ENCODE results near the gene ANO10. TPM values are rescaled to one million over a fixed set of nuclear protein-coding genes. Genes with fewer than 3 reads are reported as not detected.

Gene ANO10
- total RNA-seq, 1 donor from 2014 or later = 32.8 TPM

- H3K4me1 Mint-ChIP-seq (ENCODE audit: unreplicated experiment) = peaks cover 22% of the 10 kb centered on the region
- H3K36me3 Mint-ChIP-seq (ENCODE audit: unreplicated experiment) = peaks cover 14% of the 10 kb centered on the region
- H3K4me3 Mint-ChIP-seq (ENCODE audit: unreplicated experiment) = no peak overlapping the region
- H3K27me3 Mint-ChIP-seq (ENCODE audit: unreplicated experiment) = no peaks in the 10 kb centered on the region
- DNase-seq (ENCODE audit: extremely low spot score, unreplicated experiment) = no peak
- TF ChIP-seq, protein P1, sequence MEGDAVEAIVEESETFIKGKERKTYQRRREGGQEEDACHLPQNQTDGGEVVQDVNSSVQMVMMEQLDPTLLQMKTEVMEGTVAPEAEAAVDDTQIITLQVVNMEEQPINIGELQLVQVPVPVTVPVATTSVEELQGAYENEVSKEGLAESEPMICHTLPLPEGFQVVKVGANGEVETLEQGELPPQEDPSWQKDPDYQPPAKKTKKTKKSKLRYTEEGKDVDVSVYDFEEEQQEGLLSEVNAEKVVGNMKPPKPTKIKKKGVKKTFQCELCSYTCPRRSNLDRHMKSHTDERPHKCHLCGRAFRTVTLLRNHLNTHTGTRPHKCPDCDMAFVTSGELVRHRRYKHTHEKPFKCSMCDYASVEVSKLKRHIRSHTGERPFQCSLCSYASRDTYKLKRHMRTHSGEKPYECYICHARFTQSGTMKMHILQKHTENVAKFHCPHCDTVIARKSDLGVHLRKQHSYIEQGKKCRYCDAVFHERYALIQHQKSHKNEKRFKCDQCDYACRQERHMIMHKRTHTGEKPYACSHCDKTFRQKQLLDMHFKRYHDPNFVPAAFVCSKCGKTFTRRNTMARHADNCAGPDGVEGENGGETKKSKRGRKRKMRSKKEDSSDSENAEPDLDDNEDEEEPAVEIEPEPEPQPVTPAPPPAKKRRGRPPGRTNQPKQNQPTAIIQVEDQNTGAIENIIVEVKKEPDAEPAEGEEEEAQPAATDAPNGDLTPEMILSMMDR (IDR thresholded peaks at IDR 0.05) = no peak
- H3K27ac Mint-ChIP-seq (ENCODE audit: unreplicated experiment) = peak overlapping the region; percentile 36
- no peaks in the 10 kb centered on the region for H3K9me3 Mint-ChIP-seq (ENCODE audit: unreplicated experiment)
These were observed 294.2 kb downstream of the ANO10 start for GRCh38 chr3:43327582-43327979.

GRCh38 chr3:43326891-43327581, 294.8 kb downstream of the ANO10 start:
- no peak for DNase-seq (ENCODE audit: extremely low spot score, unreplicated experiment)
- TF ChIP-seq, protein P1 (IDR thresholded peaks at IDR 0.05) = no peak
- H3K36me3 Mint-ChIP-seq (ENCODE audit: unreplicated experiment) = peaks cover 13% of the 10 kb centered on the region
- H3K4me3 Mint-ChIP-seq (ENCODE audit: unreplicated experiment) = no peak overlapping the region
- H3K27ac Mint-ChIP-seq (ENCODE audit: unreplicated experiment) = peak overlapping the region; percentile 42
- H3K27me3 Mint-ChIP-seq (ENCODE audit: unreplicated experiment) = no peaks in the 10 kb centered on the region
- no peaks in the 10 kb centered on the region for H3K9me3 Mint-ChIP-seq (ENCODE audit: unreplicated experiment)
- peaks cover 22% of the 10 kb centered on the region for H3K4me1 Mint-ChIP-seq (ENCODE audit: unreplicated experiment)

DNA sequence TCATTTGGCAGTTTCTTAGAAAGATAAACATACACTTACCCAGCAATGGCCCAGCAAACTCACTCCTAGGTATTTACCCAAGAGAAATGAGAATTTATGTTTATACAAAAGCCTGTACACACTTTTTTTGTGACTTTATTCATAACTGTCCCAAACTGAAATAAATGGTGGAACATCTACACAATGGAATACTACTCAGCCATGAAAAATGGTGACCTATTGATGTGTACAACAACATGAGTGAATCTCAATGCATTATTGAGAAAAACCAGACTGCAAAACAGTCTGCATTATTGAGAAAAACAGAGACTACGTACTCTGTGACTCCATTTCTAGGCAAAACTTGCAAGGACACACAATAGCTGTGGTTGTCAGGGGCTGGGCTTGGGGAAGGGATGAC, 298.3 kb downstream of the ANO10 start:
- TF ChIP-seq, protein P1 (IDR thresholded peaks at IDR 0.05) = no peak
- peaks cover 15% of the 10 kb centered on the region for H3K36me3 Mint-ChIP-seq (ENCODE audit: unreplicated experiment)
- no peak overlapping the region for H3K4me3 Mint-ChIP-seq (ENCODE audit: unreplicated experiment)
- H3K27me3 Mint-ChIP-seq (ENCODE audit: unreplicated experiment) = no peaks in the 10 kb centered on the region
- H3K4me1 Mint-ChIP-seq (ENCODE audit: unreplicated experiment) = peaks cover 26% of the 10 kb centered on the region
- H3K27ac Mint-ChIP-seq (ENCODE audit: unreplicated experiment) = no peak overlapping the region
- H3K9me3 Mint-ChIP-seq (ENCODE audit: unreplicated experiment) = no peaks in the 10 kb centered on the region
- DNase-seq (ENCODE audit: extremely low spot score, unreplicated experiment) = no peak

DNA sequence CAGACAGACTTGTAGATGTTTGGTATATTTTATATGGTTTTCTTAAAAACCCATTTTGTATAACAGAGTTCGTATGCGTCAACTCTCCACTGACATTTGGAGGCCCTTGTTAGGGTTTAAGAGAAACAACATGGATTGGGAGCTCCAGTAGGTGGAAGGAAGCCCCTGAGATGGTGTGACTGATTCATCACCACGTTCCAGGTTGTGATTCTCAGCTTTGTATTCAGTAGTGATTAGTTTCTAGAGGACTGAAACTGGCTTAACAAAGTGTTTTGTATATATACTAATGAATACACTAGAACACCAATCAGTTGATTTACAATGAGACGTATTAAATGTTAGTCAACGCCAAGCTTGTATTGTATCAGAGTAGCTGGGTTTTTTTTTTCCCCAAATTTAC, 301.5 kb downstream of the ANO10 start:
- TF ChIP-seq, protein P1 (IDR thresholded peaks at IDR 0.05) = no peak
- Mint-ChIP-seq H3K27me3 (ENCODE audit: unreplicated experiment) (no peaks in the 10 kb centered on the region), H3K27ac (ENCODE audit: unreplicated experiment) (no peak overlapping the region)

GRCh38 chr3:43319794-43320193, 302.0 kb downstream of the ANO10 start:
- no peak overlapping the region for H3K27ac Mint-ChIP-seq (ENCODE audit: unreplicated experiment)
- no peaks in the 10 kb centered on the region for H3K9me3 Mint-ChIP-seq (ENCODE audit: unreplicated experiment)
- no peak overlapping the region for H3K4me3 Mint-ChIP-seq (ENCODE audit: unreplicated experiment)
- H3K27me3 Mint-ChIP-seq (ENCODE audit: unreplicated experiment) = no peaks in the 10 kb centered on the region
- peaks cover 15% of the 10 kb centered on the region for H3K36me3 Mint-ChIP-seq (ENCODE audit: unreplicated experiment)
- H3K4me1 Mint-ChIP-seq (ENCODE audit: unreplicated experiment) = peaks cover 34% of the 10 kb centered on the region
- DNase-seq (ENCODE audit: extremely low spot score, unreplicated experiment) = no peak
- TF ChIP-seq, protein P1 (IDR thresholded peaks at IDR 0.05) = no peak

More for the DNA sequence above, 301.5 kb downstream of the ANO10 start:
- Mint-ChIP-seq H3K4me3 (ENCODE audit: unreplicated experiment) (no peak overlapping the region), H3K36me3 (ENCODE audit: unreplicated experiment) (peaks cover 15% of the 10 kb centered on the region), H3K9me3 (ENCODE audit: unreplicated experiment) (no peaks in the 10 kb centered on the region), H3K4me1 (ENCODE audit: unreplicated experiment) (peaks cover 33% of the 10 kb centered on the region)
- no peak for DNase-seq (ENCODE audit: extremely low spot score, unreplicated experiment)
